ENCODE measurements around the gene PSME1.

The PSME1 gene

GRCh38 chr14:24149302-24149969 is 13.4 kb downstream of the PSME1 start:
- DNase-seq = no peak

DNA sequence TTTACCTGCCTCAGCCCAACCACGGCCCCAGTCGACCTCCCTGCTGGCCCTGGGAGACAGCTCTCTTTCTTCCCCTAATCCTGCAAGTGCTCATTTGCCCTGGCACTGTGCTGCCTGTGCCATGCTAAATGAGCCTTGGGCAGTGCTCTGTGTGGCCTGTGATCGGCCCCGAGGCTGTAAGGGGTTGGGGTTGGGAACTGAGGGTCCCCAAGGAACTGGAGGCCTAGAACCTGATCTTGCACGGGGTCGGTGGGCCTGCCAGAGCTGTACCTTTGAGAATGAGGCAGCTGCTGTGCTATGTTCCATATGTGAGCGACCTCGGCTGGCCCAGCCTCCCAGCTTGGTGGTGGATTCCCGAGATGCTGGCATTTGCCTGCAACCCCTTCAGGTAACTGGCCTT is 14.1 kb downstream of the PSME1 start:
- DNase-seq = no peak

- DNase-seq = no peak
These were observed 14.6 kb downstream of the PSME1 start for GRCh38 chr14:24150567-24150966.

GRCh38 chr14:24150993-24151392 is 15.0 kb downstream of the PSME1 start:
- DNase-seq = no peak

DNA sequence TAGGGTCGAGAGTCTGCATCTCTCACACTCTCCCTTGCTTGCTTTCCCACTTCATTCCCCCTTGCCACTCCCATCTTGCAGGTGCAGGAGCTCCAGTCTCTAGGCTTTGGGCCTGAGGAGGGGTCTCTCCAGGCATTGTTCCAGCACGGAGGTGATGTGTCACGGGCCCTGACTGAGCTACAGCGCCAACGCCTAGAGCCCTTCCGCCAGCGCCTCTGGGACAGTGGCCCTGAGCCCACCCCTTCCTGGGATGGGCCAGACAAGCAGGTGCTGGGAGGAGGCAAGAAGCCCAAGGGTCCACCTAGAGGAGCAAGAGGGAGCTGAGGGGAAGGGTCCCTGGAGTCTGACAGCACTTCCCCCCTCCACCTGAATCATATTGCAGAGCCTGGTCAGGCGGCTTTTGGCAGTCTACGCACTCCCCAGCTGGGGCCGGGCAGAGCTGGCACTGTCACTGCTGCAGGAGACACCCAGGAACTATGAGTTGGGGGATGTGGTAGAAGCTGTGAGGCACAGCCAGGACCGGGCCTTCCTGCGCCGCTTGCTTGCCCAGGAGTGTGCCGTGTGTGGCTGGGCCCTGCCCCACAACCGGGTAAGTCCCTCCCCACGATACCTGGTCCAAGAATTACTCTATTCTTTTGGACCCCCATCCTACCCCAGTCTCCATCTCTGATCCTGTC is 15.5 kb downstream of the PSME1 start:
- no peak for DNase-seq

DNA sequence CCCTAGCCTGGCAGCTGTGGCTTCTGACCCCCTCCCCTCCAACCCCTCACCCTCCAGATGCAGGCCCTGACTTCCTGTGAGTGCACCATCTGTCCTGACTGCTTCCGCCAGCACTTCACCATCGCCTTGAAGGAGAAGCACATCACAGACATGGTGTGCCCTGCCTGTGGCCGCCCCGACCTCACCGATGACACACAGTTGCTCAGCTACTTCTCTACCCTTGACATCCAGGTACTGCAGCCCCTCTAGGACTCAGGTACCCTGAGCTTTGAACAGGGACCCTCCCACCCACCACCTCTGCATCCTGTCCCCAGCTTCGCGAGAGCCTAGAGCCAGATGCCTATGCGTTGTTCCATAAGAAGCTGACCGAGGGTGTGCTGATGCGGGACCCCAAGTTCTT is 19.1 kb downstream of the PSME1 start:
- DNase-seq = no peak

GRCh38 chr14:24156840-24157239 is 20.8 kb downstream of the PSME1 start:
- DNase-seq = no peak

DNA sequence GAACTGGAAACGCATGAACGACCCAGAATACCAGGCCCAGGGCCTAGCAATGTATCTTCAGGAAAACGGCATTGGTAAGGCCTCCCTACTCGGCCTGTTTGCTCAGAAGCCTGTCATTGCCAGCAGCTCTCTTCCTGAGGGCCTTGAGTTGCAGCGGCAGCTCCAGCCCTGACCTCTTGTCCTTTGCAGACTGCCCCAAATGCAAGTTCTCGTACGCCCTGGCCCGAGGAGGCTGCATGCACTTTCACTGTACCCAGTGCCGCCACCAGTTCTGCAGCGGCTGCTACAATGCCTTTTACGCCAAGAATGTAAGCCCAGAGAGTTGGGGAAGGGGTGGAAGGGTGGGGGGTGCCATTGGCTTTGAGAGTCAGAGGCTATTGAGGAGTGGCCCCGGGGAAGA is 21.3 kb downstream of the PSME1 start:
- DNase-seq = no peak

DNA sequence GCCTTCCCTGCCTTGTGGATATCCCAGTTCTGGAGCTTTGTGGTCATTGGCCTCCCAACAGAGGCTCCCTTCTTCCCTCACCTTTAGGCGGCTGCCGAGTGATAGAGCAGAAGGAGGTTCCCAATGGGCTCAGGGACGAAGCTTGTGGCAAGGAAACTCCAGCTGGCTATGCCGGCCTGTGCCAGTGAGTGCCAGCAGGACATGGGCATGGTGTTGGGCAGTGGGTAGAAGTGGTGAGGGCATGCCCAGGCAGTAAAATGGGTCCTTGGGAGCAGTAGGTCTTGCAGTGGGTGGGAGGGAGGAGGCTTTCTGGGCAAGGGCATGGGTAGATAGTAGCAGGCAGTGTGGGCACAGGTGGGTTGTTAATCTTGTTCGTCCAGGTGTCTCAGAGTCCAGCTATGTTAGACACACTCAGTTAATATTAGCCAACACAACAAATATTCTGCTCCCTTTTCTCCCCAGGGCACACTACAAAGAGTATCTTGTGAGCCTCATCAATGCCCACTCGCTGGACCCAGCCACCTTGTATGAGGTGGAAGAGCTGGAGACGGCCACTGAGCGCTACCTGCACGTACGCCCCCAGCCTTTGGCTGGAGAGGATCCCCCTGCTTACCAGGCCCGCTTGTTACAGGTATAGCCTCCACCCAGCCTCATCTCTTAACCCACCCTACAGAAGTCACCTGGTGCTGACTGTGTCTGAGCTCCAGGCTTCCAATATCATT is 23.9 kb downstream of the PSME1 start:
- no peak for DNase-seq

DNA sequence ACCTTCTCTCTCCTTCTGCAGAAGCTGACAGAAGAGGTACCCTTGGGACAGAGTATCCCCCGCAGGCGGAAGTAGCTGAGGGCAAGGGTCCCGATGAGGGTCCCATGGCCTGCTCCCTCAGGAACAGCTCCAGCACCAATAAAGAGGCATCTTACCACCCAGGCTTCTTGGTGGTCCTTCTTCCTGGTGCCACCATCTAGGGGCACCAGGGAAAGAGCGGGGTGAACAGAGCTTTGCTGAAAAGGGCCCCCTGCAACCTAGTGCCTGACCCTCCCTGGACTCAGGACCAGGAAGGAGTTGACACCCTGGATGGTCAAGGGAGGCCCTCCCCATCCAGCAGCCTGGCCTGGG is 24.5 kb downstream of the PSME1 start:
- no peak for DNase-seq

GRCh38 chr14:24160850-24161804 is 25.1 kb downstream of the PSME1 start, which contains the start of gene IRF9:
TSS of gene IRF9 (plus strand) at chr14:24161265. CDS start at chr14:24162145, 880 bp downstream.
- DNase-seq = peak; percentile 64

GRCh38 chr14:24162093-24162492 is 26.1 kb downstream of the PSME1 start:
- no peak for DNase-seq

GRCh38 chr14:24164518-24164991 is 28.6 kb downstream of the PSME1 start:
- DNase-seq = no peak

- DNase-seq = no peak
These were observed 29.8 kb downstream of the PSME1 start for GRCh38 chr14:24165785-24166184.

DNA sequence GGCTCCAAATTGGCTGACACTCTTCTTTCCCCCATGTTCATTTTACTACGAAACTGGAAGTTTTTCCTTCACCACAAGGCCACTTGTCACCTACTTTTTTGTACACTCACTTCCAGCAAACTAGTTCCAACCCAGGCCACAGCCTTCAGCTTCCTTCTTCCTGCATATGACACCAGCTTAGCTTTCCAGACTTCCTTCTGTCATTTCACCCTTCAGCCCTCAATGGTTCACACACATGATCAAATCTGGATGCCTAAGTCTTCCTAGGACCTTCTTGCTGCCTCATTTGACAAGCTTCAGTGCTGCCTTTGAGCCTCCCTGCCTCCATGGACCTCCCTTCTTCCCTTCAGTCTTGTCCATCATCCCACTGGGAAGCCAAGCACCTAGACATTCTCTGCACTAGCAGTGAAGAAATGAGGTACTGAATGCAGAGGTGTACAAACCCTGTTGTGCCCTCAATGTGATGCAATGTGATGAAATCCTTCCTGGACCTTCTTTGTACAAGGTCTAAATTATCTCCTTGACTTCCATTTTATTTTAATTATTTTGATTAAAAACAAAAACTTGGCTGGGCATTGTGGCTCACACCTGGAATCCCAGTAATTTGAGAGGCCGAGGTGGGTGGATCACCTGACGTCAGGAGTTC is 31.6 kb downstream of the PSME1 start:
- DNase-seq = no peak

- DNase-seq = peak; percentile 61
These were observed 35.6 kb downstream of the PSME1 start, which contains the start of gene REC8 for GRCh38 chr14:24171422-24172260. TSS of gene REC8 (plus strand) at chr14:24172080. CDS start at chr14:24172553, 473 bp downstream.

- DNase-seq = no peak
These were observed 36.4 kb downstream of the PSME1 start for GRCh38 chr14:24172261-24172860.

GRCh38 chr14:24172871-24173281 is 36.9 kb downstream of the PSME1 start:
- DNase-seq = no peak

DNA sequence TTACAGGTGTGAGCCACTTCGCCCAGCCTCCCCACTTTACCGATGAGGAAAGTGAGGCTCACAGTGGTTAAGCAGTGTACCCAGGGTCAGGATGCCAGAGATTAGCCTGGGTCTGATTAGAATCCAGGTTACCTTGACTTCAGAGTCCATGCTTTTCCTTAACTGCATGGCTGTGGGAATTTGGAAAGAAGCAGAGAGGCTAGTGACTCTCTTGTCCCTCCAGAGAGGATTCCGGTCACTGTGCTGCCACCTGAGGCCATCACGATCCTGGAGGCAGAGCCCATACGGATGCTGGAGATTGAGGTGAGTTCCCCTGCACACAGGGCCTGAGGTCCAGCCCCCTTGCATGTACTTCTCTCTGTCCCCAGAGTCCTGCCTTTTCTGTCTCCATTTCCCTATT is 40.6 kb downstream of the PSME1 start:
- DNase-seq = no peak

- no peak for DNase-seq
These were observed 41.2 kb downstream of the PSME1 start for GRCh38 chr14:24177041-24177825.
